HG03469 (cell line): Measurements from ENCODE around the gene OGG1.
A peak's percentile ranks its signal among the peaks of the same experiment; 100 is the strongest.

ENCODE experiments used
- ATAC-seq: cut with Tn5 transposase; IDR thresholded peaks from one replicate; pipeline ENCODE4 v1.9.1; 2021; ENCODE audit warnings: mild to moderate bottlenecking, moderate library complexity, moderate number of reproducible peaks; ENCODE audit not compliant: unreplicated experiment

OGG1 gene

GRCh38 chr3:9727041-9727595, 22.6 kb upstream of the OGG1 start:
- ATAC-seq = no peak

GRCh38 chr3:9727743-9728142, 22.0 kb upstream of the OGG1 start:
- no peak for ATAC-seq

DNA sequence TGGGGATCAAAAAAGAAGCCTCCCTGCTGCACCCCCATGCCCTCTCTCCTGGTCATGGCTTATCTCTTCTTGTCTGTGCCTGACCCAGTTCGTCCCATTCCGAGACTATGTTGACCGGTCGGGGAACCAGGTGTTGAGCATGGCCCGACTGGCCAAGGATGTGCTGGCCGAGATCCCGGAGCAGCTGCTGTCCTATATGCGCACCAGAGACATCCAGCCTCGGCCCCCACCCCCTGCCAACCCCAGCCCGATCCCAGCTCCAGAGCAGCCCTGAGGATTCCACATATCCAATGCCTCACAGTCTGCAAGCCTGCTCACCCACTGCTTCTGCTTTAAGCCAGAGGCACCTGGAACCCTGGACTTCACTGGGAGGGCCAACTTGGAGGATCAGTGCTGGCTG, 20.3 kb upstream of the OGG1 start:
- ATAC-seq = no peak

GRCh38 chr3:9730657-9731205, 19.0 kb upstream of the OGG1 start:
- peak; percentile 15 for ATAC-seq

DNA sequence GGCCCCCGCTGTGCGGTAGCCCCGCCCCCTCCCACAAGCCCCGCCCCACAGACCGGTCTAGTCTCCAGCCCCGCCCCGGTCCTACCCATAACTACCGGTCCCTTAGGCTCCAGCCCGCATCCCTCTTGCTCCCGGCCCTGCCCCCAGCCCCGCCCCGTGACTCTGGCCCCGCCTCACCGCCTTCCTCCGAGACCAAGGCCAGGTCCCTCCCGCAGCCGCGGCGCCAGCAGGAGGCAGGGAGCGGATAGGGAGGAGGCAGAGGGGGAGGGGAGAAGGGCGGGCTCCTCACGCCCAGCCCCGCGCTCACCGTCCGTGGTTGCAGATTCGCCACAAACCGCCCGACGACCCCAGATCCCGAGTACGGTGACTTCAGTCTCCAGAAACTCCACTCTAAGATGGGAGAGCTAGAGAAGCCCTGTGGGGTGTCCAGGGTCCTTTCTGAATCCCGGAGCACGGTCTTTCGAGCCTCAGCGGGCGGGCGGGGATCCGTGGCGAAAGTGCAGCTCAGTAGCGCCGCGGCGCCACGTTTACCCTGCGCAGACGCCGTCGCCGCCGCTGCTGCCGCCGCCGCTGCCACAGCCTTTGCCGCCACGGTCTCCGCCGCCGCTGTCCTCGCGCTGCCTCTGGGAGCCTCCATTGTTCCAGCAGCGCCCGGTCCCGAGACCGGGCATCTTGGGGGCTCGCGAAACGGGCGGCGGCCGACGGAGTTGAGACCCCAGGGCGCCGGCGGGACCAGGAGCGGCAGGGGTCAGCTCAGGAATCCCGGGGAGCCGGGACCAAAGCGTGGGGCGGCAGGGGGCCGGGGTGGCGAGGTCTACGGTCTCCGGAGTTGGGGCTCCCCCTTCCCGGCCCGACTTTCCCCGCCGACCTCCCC, 18.3 kb upstream of the OGG1 start, which contains the start of gene BRPF1:
BRPF1 (plus strand) TSS at position 530 of the 874 bp plus-strand sequence. CDS start 2,406 bp downstream, outside the sequence.
- peak; percentile 75 for ATAC-seq

DNA sequence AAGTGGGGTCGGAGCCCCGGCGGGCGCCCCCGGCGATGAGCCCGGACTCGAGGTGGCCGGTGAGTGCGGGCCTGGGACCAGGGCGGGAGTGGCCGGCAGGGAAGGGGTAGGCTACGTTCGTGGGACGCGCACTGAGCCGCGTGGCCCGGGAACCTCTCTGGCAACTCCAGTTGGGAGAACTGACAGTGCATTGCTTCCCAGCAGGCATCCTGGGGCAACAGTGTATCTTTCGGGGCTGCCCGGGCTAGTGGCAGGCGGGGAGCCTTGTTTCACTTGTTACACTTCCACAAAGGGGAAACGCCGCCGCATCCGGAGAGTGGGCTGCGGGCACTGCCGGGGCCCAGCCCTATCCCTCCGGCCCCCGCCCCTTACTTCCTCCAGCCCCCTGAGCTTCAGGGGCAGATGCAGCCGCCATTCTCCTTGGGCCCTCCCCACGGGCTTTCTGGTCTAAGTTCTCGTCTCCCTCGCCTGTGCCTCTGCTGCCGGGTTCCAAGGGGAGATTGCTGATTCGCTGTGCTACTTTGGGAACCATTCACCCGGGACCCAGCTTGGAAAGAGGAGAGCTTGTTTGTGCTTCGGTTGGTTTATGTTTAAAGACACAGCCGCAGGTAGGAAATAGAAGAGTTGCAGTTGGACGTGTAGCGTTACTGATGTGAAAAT, 17.5 kb upstream of the OGG1 start:
- ATAC-seq = no peak

- ATAC-seq = no peak
Measured at GRCh38 chr3:9732740-9733115, 17.0 kb upstream of the OGG1 start.

DNA sequence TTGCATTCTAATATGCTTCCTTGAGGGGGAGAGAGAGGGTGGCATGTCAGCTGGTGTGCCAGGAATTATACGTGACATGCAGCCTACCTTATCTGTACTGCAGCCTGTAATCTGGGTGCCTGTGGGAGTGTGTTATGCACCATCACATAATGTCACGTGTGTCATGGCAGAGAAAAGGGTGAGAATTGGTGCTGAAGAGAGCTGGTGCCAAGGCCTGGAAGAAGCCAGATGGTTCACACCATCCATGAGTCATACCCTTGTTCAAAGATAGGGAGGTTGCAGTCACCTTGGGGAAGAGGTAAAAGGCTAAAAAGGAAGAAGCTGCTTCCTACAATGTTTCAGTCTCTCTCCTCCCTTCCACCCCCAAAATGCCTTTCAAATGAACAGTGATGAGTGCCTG, 12.9 kb upstream of the OGG1 start:
- no peak for ATAC-seq

DNA sequence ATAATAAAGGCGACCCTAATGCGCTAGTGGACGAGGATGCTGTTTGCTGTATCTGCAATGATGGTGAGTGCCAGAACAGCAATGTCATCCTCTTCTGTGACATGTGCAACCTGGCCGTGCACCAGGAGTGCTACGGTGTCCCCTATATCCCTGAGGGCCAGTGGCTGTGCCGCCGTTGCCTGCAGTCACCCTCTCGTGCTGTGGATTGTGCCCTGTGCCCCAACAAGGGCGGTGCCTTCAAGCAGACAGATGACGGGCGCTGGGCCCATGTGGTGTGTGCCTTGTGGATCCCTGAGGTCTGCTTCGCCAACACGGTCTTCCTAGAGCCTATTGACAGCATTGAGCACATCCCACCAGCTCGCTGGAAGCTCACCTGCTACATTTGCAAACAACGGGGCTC, 10.6 kb upstream of the OGG1 start:
- ATAC-seq = no peak

DNA sequence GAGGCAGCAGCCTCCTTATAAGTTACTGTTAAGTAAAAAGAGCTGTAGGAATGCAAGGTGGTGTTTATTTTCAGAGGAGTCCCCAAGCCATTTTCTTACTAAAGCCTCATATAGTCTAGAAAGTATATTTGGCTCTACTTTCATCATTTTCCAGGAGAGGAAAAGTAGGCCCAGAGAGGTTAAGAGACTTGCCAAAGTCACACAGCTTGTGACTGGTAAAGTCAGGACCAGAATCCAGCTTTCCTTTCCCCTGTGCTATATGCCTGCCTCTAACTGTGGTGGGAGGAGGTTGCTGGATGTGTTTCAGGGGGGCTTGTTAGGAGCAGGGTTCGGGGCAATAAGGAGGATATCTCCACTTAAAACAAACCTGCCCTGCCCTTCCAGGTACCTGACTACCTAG, 7.2 kb upstream of the OGG1 start:
- ATAC-seq = no peak

GRCh38 chr3:9743548-9743947, 6.2 kb upstream of the OGG1 start:
- no peak for ATAC-seq

GRCh38 chr3:9744162-9744561, 5.6 kb upstream of the OGG1 start:
- no peak for ATAC-seq

DNA sequence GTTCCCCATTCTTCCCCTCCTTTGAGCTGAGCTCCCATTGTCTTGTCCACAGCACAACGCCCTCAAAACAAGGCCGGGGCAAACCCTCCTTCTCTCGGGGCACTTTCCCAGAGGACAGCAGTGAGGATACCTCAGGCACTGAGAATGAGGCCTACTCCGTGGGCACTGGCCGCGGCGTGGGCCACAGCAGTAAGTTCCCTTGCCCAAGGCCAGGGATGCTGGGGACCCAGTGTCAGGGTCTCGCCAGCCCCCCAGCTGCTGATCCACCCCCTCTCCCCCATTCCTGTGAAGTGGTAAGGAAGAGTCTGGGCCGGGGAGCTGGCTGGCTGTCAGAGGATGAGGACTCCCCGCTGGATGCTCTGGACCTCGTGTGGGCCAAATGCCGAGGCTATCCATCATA, 4.2 kb upstream of the OGG1 start:
- no peak for ATAC-seq

- ATAC-seq = no peak
Measured at GRCh38 chr3:9746330-9746729, 3.4 kb upstream of the OGG1 start.

- ATAC-seq = no peak
Measured at GRCh38 chr3:9747267-9747666, 2.5 kb upstream of the OGG1 start.

- ATAC-seq = no peak
Measured at GRCh38 chr3:9748031-9748430, 1.7 kb upstream of the OGG1 start.

- no peak for ATAC-seq
Measured at GRCh38 chr3:9749296-9749644, 482 bp upstream of the OGG1 start.

DNA sequence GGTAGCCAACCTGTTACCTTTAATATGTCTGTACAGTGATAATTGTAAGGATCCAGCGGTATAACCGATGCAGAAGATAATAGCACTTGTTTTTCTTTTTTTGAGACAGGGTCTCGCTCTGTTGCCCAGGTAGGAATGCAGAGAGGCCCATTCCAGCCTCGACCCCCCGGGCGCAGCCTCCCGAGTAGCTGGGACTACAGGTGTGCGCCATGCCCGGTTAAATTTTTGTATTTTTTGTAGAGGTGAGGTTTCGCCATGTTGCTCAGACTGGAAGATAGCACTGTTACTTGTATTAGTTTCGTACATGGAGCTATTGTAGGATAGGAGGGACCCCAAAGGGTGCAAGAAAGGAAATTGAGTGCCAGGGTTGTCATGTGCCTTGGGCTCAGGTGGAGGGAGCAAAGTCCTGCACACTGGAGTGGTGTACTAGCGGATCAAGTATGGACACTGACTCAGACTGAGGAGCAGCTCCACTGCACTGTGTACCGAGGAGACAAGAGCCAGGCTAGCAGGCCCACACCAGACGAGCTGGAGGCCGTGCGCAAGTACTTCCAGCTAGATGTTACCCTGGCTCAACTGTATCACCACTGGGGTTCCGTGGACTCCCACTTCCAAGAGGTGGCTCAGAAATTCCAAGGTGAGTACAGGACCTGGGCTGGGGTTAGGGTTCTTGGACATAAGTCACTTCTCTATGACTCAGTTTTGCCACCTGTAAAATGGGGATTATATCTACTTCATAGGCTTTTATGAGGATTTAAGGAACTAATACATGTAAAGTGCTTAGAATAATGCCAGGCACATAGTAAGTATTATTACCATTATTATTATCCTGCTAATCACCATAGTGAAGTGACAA, 1.0 kb downstream of the OGG1 start:
- no peak for ATAC-seq

DNA sequence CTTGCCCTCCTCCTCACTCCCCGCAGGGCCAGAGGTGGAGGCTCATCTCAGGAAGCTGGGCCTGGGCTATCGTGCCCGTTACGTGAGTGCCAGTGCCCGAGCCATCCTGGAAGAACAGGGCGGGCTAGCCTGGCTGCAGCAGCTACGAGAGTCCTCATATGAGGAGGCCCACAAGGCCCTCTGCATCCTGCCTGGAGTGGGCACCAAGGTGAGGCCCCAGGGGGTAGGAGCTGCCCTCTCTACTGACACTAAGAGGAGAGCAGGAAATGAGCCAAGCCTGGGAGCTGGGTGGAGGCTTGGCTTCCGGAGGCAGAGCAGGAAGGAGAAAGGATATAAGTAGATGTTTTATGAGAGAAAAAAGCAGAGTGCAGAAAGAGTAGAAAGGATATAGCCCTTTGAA, 4.9 kb downstream of the OGG1 start:
- ATAC-seq = no peak

- ATAC-seq = no peak
Measured at GRCh38 chr3:9757427-9757826, 7.7 kb downstream of the OGG1 start.
